Astrocyte of the cerebellum (primary cell): Measurements from ENCODE around the gene PROX1.

Experiments
- DNase-seq: peaks from one replicate; pipeline ENCODE4 v3.0.0-alpha.2; 2011; ENCODE audit warnings: low read depth
- H3K4me3 ChIP-seq: 2 replicates; pipeline ENCODE4 v1.5.1; 2011; ENCODE audit warnings: mild to moderate bottlenecking, low read depth, low read length, moderate library complexity
- in situ Hi-C: cut with HindIII; loops from 2 replicates; pipeline ENCODE4 v1.10.0; 2017; ENCODE audit warnings: low sequenced_read_pairs
- TF ChIP-seq, protein P1 (sequence below): IDR thresholded peaks from 2 replicates; pipeline ENCODE4 v1.5.1; 2012; ENCODE audit warnings: low read length, low read depth, moderate library complexity, mild to moderate bottlenecking; ENCODE audit errors: missing control alignments

The PROX1 gene

GRCh38 chr1:214018386-214019268, 30.9 kb downstream of the PROX1 start:
- DNase-seq: no peak
- TF ChIP-seq, protein P1, sequence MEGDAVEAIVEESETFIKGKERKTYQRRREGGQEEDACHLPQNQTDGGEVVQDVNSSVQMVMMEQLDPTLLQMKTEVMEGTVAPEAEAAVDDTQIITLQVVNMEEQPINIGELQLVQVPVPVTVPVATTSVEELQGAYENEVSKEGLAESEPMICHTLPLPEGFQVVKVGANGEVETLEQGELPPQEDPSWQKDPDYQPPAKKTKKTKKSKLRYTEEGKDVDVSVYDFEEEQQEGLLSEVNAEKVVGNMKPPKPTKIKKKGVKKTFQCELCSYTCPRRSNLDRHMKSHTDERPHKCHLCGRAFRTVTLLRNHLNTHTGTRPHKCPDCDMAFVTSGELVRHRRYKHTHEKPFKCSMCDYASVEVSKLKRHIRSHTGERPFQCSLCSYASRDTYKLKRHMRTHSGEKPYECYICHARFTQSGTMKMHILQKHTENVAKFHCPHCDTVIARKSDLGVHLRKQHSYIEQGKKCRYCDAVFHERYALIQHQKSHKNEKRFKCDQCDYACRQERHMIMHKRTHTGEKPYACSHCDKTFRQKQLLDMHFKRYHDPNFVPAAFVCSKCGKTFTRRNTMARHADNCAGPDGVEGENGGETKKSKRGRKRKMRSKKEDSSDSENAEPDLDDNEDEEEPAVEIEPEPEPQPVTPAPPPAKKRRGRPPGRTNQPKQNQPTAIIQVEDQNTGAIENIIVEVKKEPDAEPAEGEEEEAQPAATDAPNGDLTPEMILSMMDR: no peak
- in situ Hi-C loops: no loop called here
- H3K4me3 ChIP-seq: no peak overlapping the region

- DNase-seq: no peak
- TF ChIP-seq, protein P1: no peak
Measured at GRCh38 chr1:214019499-214019898, 31.7 kb downstream of the PROX1 start.

DNA sequence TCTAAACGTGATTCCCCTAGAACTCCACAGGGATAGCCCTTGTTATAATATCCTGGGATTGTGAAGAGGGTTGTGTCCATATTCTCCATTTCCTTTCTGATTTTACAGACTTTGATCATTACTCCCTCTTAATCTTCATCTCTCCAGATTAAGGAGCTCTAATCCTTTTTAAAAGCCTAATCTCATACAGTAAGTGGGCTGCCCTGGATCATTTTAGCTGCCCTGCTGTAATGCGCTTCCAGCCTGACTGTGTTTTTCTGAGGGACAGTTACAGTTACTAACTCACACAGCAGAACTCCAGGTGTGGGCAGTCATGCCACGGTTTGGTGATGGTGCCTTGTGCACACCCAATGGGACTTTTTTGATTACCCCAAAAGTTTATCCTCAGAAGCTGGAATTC, 33.5 kb downstream of the PROX1 start:
- H3K4me3 ChIP-seq: no peak overlapping the region
- in situ Hi-C loops: no loop called here
- no peak for DNase-seq
- TF ChIP-seq, protein P1: no peak

More at GRCh38 chr1:214019499-214019898, 31.7 kb downstream of the PROX1 start:
- no peak overlapping the region for H3K4me3 ChIP-seq
- in situ Hi-C loops: no loop called here

- in situ Hi-C loops: no loop called here
- H3K4me3 ChIP-seq: no peak overlapping the region
- no peak for DNase-seq
- TF ChIP-seq, protein P1: no peak
Measured at GRCh38 chr1:214022229-214022791, 34.5 kb downstream of the PROX1 start.

DNA sequence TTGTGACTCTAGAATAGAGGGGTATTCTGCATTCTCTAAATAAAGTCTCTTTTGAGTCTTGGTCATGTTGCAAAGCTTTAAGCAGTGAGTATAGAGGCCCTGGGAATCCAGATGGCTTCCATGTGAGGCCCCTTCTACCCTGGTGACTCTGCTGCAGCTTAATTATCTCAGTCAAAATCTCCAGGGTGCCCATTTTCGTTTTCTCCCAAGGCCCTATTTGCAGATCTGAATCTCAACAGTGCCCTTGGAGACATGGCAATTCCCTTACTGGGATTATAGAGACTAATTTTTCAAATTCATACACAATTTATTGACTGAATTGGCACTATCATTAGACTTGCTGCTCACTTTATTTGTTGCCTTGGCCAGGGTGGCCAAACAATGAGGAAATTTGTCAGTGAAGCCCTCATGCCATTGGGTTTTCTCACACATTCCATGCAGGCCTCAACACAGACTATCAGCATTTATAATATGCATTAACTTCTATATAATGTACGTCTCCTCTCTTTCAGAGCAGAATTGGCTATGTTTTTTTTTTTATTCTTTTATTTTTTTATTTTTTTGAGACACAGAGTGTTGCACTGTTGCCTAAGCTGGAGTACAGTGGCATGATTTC, 35.1 kb downstream of the PROX1 start:
- TF ChIP-seq, protein P1: no peak
- no peak overlapping the region for H3K4me3 ChIP-seq
- no peak for DNase-seq
- in situ Hi-C loops: no loop called here

GRCh38 chr1:214026985-214027384, 39.2 kb downstream of the PROX1 start:
- TF ChIP-seq, protein P1: no peak
- no peak overlapping the region for H3K4me3 ChIP-seq
- in situ Hi-C loops: no loop called here
- no peak for DNase-seq
